Gastroesophageal sphincter (tissue), 3 donors: ENCODE data around the gene CLSTN2.

Source experiments
- CTCF ChIP-seq, 4 experiments: fragments of 200-600 bp in 2 of 4; fragments of 450-650 bp in 2 of 4; sonication (generic) in 1 of 4; IDR thresholded peaks; one replicate each; pipeline ENCODE4 v1.5.1; 2017 to 2019; ENCODE audit warnings: antibody characterized with exemption in 4 of 4, mild to moderate bottlenecking in 2 of 4, moderate library complexity in 2 of 4
- EP300 ChIP-seq: sonication (generic); formaldehyde crosslinking; IDR thresholded peaks from one replicate; pipeline ENCODE4 v1.6.1; 2017; ENCODE audit warnings: antibody characterized with exemption, mild to moderate bottlenecking
- POLR2AphosphoS5 ChIP-seq: sonication (generic); formaldehyde crosslinking; IDR thresholded peaks from one replicate; pipeline ENCODE4 v1.6.1; 2017; ENCODE audit warnings: antibody characterized with exemption

GRCh38 chr3:140015741-140016140 is 80.8 kb downstream of the CLSTN2 start:
- TF ChIP-seq POLR2AphosphoS5 (no peak), CTCF (IDR thresholded peaks at IDR 0.05) (no peak), EP300 (no peak)
